ENCODE measurements around the gene KEAP1. TPM values are rescaled to one million over a fixed set of nuclear protein-coding genes. Genes with fewer than 3 reads are reported as not detected.

Gene KEAP1
- total RNA-seq, 1 experiment from 2014 or later, result 73.0 TPM

DNA sequence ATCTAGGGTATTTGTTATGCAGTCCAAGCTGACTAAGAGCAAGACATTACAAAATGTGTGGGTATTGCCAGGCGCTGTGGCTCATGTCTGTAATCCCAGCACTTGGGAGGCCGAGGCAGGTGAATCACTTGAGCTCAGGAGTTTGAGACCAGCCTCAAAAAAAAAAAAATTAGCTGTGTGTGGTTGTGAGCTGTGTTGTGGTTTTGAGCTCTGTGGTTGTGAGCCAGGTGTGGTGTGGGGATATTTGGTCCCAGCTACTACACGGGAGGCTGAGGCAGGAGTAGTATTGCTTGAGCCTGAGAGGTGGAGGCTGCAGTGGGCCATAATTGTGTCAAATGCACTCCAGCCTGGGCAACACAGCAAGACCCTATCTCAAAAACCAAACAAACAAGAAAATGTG is 5.6 kb upstream of the KEAP1 start:
- Mint-ChIP-seq H3K4me3 (ENCODE audit: unreplicated experiment) (no peak overlapping the region), H3K27ac (ENCODE audit: unreplicated experiment) (no peak overlapping the region), H3K9me3 (ENCODE audit: unreplicated experiment) (no peaks in the 10 kb centered on the region), H3K4me1 (ENCODE audit: low read depth, unreplicated experiment) (no peaks in the 10 kb centered on the region), H3K27me3 (ENCODE audit: insufficient read depth, unreplicated experiment) (no peaks in the 10 kb centered on the region), H3K36me3 (ENCODE audit: insufficient read depth, unreplicated experiment) (peaks cover 1% of the 10 kb centered on the region)
- TF ChIP-seq CTCF (IDR thresholded peaks at IDR 0.05; ENCODE audit: insufficient read depth in 1 of 2, low read depth in 1 of 2, low read length in 1 of 2, severe bottlenecking in 1 of 2, unreplicated experiment in 1 of 2), result no peak
- Histone ChIP-seq H3K27me3 (replicated peaks; ENCODE audit: control insufficient read depth, insufficient read depth, low read length) (no peaks in the 10 kb centered on the region), H3K36me3 (ENCODE audit: control insufficient read depth, insufficient read depth, low read length) (no peaks in the 10 kb centered on the region), H3K9me3 (no peaks in the 10 kb centered on the region), H3K4me1 (peaks cover 7% of the 10 kb centered on the region; the same call in 1 of the 2 replicates), H3K4me3 (ENCODE audit: low read depth, low read length) (no peak overlapping the region)
- CTCF ChIA-PET, result interaction anchor here (0.5 to 0.7 kb wide), 2 partner anchors 15 to 56 kb away, joined by 3 read pairs; no protein-coding TSS in a partner anchor
- no peak for DNase-seq
- POLR2A ChIA-PET, result no interaction called here
- BruUV-seq (replicated peaks), result no TSS peak
- intact Hi-C loops (cut with micrococcal nuclease; ENCODE audit: unreplicated experiment), result no loop called here

DNA sequence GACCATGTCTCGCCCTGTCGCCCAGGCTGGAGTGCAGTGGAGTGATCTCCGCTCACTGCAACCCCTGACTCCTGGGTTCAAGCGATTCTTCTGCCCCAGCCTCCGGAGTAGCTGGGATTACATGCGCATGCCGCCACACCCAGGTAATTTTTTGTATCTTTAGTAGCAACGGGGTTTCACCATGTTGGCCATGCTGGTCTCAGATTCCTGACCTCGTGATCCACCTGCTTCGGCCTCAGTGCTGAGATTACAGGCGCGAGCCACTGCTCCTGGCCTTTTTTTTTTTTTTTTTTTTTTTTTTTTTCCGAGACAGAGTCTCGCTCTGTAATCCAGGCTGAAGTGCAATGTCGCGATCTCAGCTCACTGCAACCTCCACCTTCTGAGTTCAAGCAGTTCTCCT is 4.9 kb upstream of the KEAP1 start:
- H3K27me3 Mint-ChIP-seq (ENCODE audit: insufficient read depth, unreplicated experiment), result no peaks in the 10 kb centered on the region
- CTCF ChIA-PET, result interaction anchor here (0.5 to 1.1 kb wide), 2 partner anchors 15 to 191 kb away, joined by 3 read pairs; no protein-coding TSS in a partner anchor

DNA sequence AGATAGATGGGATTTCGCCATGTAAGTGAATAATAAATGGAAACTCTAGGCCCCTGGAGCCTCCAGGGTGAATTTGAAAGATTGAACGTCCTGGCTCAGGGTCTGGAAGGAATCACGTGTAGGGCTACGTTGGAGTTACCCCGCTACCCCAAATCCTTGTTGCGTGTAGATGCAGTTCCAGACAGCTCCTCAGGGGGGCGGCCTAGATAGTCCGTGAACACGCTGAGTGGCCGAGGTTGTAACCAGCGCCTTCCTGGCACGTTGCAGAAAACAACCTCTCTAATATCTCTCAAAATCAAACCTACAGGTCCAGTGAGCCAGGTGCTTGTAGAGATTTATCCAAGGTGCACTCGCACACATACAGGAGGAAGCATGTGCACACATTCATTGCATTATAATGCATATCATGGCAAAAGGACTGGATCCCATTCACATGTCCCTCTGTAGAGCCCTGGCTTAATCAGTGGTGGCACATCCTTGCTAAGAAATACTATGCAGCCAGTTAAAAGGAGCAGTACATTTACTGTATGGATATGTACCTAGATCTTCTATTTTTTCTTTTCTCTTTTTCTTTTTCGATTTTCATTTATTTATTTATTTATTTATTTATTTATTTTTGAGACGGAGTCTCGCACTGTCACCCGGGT is 2.5 kb upstream of the KEAP1 start:
- no TSS peak for BruUV-seq (replicated peaks)
- ChIA-PET CTCF (interaction anchor here (0.6 to 1.0 kb wide), 4 partner anchors 22 to 194 kb away, joined by 3 read pairs; no protein-coding TSS in a partner anchor), POLR2A (no interaction called here)
- Mint-ChIP-seq H3K36me3 (ENCODE audit: insufficient read depth, unreplicated experiment) (peaks cover 7% of the 10 kb centered on the region), H3K4me1 (ENCODE audit: low read depth, unreplicated experiment) (no peaks in the 10 kb centered on the region), H3K27me3 (ENCODE audit: insufficient read depth, unreplicated experiment) (no peaks in the 10 kb centered on the region), H3K9me3 (ENCODE audit: unreplicated experiment) (no peaks in the 10 kb centered on the region), H3K27ac (ENCODE audit: unreplicated experiment) (no peak overlapping the region), H3K4me3 (ENCODE audit: unreplicated experiment) (no peak overlapping the region)
- Histone ChIP-seq H3K4me3 (ENCODE audit: low read depth, low read length) (no peak overlapping the region), H3K27me3 (replicated peaks; ENCODE audit: control insufficient read depth, insufficient read depth, low read length) (no peaks in the 10 kb centered on the region), H3K4me1 (peaks cover 14% of the 10 kb centered on the region), H3K9me3 (no peaks in the 10 kb centered on the region), H3K36me3 (ENCODE audit: control insufficient read depth, insufficient read depth, low read length) (no peaks in the 10 kb centered on the region)
- intact Hi-C loops (cut with micrococcal nuclease; ENCODE audit: unreplicated experiment), result no loop called here
- DNase-seq, result peak; percentile 64 to 68
- peak; percentile 59 to 71 for TF ChIP-seq CTCF (IDR thresholded peaks at IDR 0.05; ENCODE audit: insufficient read depth in 1 of 2, low read depth in 1 of 2, low read length in 1 of 2, severe bottlenecking in 1 of 2, unreplicated experiment in 1 of 2)

More for the DNA sequence above, 4.9 kb upstream of the KEAP1 start:
- Histone ChIP-seq H3K4me1 (peaks cover 7% of the 10 kb centered on the region; the same call in 1 of the 2 replicates), H3K27me3 (replicated peaks; ENCODE audit: control insufficient read depth, insufficient read depth, low read length) (no peaks in the 10 kb centered on the region), H3K9me3 (no peaks in the 10 kb centered on the region), H3K36me3 (ENCODE audit: control insufficient read depth, insufficient read depth, low read length) (no peaks in the 10 kb centered on the region), H3K4me3 (ENCODE audit: low read depth, low read length) (no peak overlapping the region)
- intact Hi-C loops (cut with micrococcal nuclease; ENCODE audit: unreplicated experiment), result no loop called here
- no peak overlapping the region for H3K4me3 Mint-ChIP-seq (ENCODE audit: unreplicated experiment)
- DNase-seq, result no peak
- POLR2A ChIA-PET, result no interaction called here
- H3K27ac Mint-ChIP-seq (ENCODE audit: unreplicated experiment), result no peak overlapping the region
- BruUV-seq (replicated peaks), result no TSS peak
- TF ChIP-seq CTCF (IDR thresholded peaks at IDR 0.05; ENCODE audit: insufficient read depth in 1 of 2, low read depth in 1 of 2, low read length in 1 of 2, severe bottlenecking in 1 of 2, unreplicated experiment in 1 of 2), result no peak
- no peaks in the 10 kb centered on the region for H3K4me1 Mint-ChIP-seq (ENCODE audit: low read depth, unreplicated experiment)
- peaks cover 7% of the 10 kb centered on the region for H3K36me3 Mint-ChIP-seq (ENCODE audit: insufficient read depth, unreplicated experiment)
- no peaks in the 10 kb centered on the region for H3K9me3 Mint-ChIP-seq (ENCODE audit: unreplicated experiment)

Measured in Caco-2 (cell line).